ENCODE measurements around the gene HEY2. TPM values are rescaled to one million over a fixed set of nuclear protein-coding genes. Genes with fewer than 3 reads are reported as not detected.

Gene HEY2
- total RNA-seq, 1 experiment from 2014 or later = 6.6 TPM

GRCh38 chr6:125790358-125791150 lies 41.1 kb downstream of the HEY2 start, which contains the start of gene NCOA7:
NCOA7 (plus strand) TSS chr6:125790960; CDS start chr6:125815355, 24,395 bp downstream.
- no peak within 1 kb of the TSS for H4K8ac ChIP-seq (replicated peaks; ENCODE audit: insufficient read length, low read depth, low read length)
- Mint-ChIP-seq H3K4me1 (peaks cover 20 to 31% of the 10 kb centered on the region in 2 experiments), H3K27me3 (ENCODE audit: low read depth) (peaks cover 4% of the 10 kb centered on the region; the same call in 1 of the 2 replicates), H3K36me3 (ENCODE audit: insufficient read depth in 1 of 3, low read depth in 3 of 3) (no peaks in the 10 kb centered on the region; a peak in 1 of 7 replicates), H3K27ac (peak within 1 kb of the TSS; percentile 51 to 87 (median 86)), H3K4me3 (peak within 1 kb of the TSS; percentile 77 to 92), H3K9me3 (no peaks in the 10 kb centered on the region)
- peaks cover 4% of the 10 kb centered on the region for H3K23me2 ChIP-seq (ENCODE audit: insufficient read length, low read depth, low read length, poor library complexity, severe bottlenecking)
- H2BK5ac ChIP-seq (ENCODE audit: insufficient read length, low read length) = no peak within 1 kb of the TSS
- no peak within 1 kb of the TSS for H3K56ac ChIP-seq (ENCODE audit: insufficient read length, low read depth, low read length)
- H3K4me1 ChIP-seq (ENCODE audit: insufficient read depth, low read length) = no peaks in the 10 kb centered on the region
- H2AK5ac ChIP-seq (ENCODE audit: insufficient read length, low read length) = no peak within 1 kb of the TSS
- H2BK15ac ChIP-seq (ENCODE audit: low read depth, low read length) = no peak within 1 kb of the TSS
- H2AFZ ChIP-seq (ENCODE audit: low read length) = peak within 1 kb of the TSS; percentile 34
- no peak within 1 kb of the TSS for H3T11ph ChIP-seq (ENCODE audit: low read length)
- no CpG with 5 or more reads among the region's 100 CpGs for WGBS (ENCODE audit: extremely low coverage, insufficient read length, low lambda C conversion rate)
- peak within 1 kb of the TSS; percentile 88 for H3K14ac ChIP-seq (ENCODE audit: insufficient read depth, low read length)
- no peaks in the 10 kb centered on the region for H3K9me3 ChIP-seq (ENCODE audit: control insufficient read depth, low read depth, low read length)
- H3K9ac ChIP-seq (ENCODE audit: extremely low read depth, insufficient read length, low read length) = peak within 1 kb of the TSS; percentile 20
- no peak within 1 kb of the TSS for H2BK12ac ChIP-seq (ENCODE audit: insufficient read length, low read depth, low read length)
- no peak within 1 kb of the TSS for H2BK20ac ChIP-seq (ENCODE audit: low read depth, low read length, poor library complexity, severe bottlenecking)
- no peak within 1 kb of the TSS for H4K91ac ChIP-seq (ENCODE audit: insufficient read length, low read depth, low read length)
- H3K18ac ChIP-seq (ENCODE audit: insufficient read length, low read depth, low read length) = peak within 1 kb of the TSS; percentile 43
- H3K27me3 ChIP-seq (ENCODE audit: insufficient read depth, low read length) = no peaks in the 10 kb centered on the region
- H2BK120ac ChIP-seq (ENCODE audit: low read depth, low read length, poor library complexity, severe bottlenecking) = no peak within 1 kb of the TSS
- no peaks in the 10 kb centered on the region for H3K79me1 ChIP-seq (ENCODE audit: insufficient read depth, low read depth, low read length, poor library complexity, severe bottlenecking)
- TF ChIP-seq, protein P1, sequence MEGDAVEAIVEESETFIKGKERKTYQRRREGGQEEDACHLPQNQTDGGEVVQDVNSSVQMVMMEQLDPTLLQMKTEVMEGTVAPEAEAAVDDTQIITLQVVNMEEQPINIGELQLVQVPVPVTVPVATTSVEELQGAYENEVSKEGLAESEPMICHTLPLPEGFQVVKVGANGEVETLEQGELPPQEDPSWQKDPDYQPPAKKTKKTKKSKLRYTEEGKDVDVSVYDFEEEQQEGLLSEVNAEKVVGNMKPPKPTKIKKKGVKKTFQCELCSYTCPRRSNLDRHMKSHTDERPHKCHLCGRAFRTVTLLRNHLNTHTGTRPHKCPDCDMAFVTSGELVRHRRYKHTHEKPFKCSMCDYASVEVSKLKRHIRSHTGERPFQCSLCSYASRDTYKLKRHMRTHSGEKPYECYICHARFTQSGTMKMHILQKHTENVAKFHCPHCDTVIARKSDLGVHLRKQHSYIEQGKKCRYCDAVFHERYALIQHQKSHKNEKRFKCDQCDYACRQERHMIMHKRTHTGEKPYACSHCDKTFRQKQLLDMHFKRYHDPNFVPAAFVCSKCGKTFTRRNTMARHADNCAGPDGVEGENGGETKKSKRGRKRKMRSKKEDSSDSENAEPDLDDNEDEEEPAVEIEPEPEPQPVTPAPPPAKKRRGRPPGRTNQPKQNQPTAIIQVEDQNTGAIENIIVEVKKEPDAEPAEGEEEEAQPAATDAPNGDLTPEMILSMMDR (conservative IDR thresholded peaks at IDR 0.05) = no peak
- H3K4me2 ChIP-seq (ENCODE audit: insufficient read depth, insufficient read length, low read length) = peak within 1 kb of the TSS; percentile 94
- DNase-seq = peak; percentile 80
- H3K27ac ChIP-seq (ENCODE audit: insufficient read length, low read depth, low read length) = no peak within 1 kb of the TSS
- H3K4ac ChIP-seq (ENCODE audit: low read depth, low read length) = no peak within 1 kb of the TSS
- H3K23ac ChIP-seq (ENCODE audit: insufficient read length, low read depth, low read length) = no peak within 1 kb of the TSS
- no peak within 1 kb of the TSS for H4K5ac ChIP-seq (ENCODE audit: insufficient read length, low read depth, low read length)
- H3K79me2 ChIP-seq (ENCODE audit: insufficient read depth, low read length) = no peaks in the 10 kb centered on the region
- H4K20me1 ChIP-seq (ENCODE audit: control insufficient read depth, insufficient read depth, insufficient read length) = no peaks in the 10 kb centered on the region

All from H9 (cell line).